Activated gamma-delta T cell (primary cell): Measurements from ENCODE around the gene ARMC8.

ENCODE experiments used
- DNase-seq: peaks from one replicate; lab custom pipeline; 2025; lab: John Stamatoyannopoulos, UW

Gene ARMC8

DNA sequence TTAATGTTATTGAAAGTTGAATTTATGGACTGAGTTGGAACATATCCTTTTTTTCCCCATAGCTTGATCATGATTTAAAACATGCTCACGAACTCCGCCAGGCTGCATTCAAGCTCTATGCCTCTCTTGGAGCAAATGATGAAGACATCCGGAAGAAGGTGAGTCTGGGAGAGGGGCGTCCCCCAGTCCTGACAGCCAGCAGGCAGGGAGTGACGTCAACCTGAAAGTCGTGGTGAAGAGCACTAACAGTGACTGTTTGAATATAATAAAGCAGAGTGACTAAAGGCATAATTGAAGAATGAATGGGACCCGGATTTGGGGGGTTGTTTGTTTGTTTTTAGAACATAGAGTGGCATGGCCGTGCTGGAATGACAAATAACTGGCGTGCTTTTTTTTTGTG lies 57.9 kb downstream of the ARMC8 start:
- DNase-seq, result no peak

DNA sequence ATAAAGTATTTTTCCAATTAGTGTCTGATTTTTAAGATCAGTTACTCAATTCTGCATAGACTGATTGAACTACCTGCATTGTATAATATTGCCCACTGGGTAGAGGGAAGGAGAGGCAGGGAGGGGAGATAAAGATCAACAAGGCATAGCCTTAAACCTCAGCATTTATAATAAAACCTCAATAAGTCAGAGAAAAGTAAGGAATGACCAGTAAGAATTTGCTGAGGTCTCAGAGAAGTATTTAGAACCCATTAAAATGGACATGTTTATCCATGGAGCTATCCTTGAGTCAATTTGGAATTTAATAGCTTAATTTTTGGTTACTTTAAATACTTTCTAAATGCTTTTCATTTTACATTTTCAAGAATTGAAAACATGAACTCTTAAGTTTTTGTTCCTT lies 62.5 kb downstream of the ARMC8 start:
- no peak for DNase-seq

DNA sequence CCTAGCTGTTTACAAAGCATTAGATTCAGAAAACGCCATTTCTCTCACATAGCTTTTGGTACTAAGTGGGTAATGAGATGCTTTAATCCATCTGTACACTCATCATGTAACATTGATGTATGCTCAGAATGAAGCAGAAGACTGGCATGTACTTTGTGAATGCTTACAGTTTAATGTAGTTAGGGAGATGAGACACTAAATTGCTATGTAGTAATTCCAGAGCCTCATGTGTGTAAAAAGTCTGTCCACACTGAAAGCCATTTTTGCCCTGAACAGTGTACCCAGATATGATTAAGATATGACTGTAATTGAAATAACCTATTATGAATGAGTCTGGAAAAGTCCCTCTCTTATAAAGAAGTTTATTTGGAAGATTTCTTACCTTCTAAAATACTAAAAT lies 66.5 kb downstream of the ARMC8 start:
- no peak for DNase-seq

DNA sequence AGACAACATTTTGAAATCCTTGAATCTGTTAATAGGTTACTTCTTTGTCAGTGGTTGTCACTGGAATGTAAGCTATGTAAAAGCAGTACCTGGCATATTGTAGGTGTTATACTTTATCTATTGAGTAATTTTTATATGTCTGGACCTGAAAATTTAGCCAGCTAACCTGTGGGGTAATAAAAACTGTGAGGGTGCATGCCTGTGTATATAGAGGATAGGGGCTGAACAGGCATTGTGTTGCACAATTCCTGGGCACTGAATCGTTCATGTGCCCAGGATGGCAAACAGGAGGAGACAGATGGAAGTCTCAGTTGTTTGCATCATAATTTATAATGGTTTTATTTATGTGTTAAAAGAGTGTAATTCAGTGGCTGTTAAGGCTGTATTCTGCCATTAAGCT lies 67.1 kb downstream of the ARMC8 start:
- DNase-seq, result no peak

DNA sequence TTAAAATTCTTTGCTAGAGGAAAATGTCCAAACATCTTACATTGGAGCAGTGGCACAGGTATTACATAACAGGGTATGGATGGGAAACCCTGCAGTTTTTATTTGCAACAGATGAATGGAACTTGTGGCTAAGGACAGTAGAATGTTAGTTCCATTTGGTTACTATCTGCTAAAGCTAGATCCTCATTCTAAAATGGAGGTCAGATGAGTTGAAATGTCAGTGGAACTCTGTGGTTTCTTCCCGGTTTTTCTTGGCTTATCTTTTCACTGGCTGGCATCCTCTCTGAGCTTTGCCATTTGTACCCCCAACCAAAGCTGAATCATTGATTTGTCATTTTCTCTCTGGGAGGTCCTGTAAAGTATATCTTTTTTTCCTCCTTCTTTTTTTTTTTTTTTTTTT lies 68.9 kb downstream of the ARMC8 start:
- no peak for DNase-seq

DNA sequence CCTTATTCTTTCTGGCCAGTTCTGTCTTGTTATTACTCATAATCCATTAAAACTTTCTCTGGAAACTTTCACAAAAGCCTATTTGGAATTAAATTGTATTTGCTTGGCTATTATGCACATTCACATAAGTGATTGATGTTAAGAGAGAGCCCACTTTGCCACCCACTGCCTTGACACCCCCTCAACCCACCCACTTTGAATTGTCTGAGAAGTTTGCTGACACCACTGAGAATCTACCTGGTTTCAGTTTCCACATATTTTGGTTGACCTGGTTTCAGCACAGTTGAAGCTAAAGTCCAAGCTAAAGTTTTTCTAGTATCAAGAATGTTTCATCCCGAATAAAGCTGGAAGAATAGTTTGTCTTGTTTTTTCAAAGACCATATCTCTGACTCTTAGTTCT lies 70.9 kb downstream of the ARMC8 start:
- DNase-seq, result no peak

DNA sequence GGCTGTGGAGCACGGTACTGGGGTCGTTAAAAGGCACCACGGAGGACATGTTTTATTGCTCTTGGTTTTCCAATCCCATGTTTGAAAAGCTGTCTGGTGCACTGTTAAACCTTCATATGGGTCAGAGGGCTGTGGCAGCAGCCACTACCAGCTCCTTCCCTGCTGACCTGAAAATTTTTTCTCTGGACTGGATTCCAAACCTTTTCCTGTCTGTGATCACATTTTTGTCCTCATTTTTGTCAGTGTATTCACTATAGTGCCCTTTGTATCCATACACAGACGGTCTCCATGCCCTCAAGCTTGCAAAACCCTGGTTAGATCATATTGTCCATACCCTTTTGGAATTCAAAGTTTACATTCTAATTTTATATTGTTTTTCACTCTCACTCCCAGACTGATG lies 72.0 kb downstream of the ARMC8 start:
- no peak for DNase-seq

DNA sequence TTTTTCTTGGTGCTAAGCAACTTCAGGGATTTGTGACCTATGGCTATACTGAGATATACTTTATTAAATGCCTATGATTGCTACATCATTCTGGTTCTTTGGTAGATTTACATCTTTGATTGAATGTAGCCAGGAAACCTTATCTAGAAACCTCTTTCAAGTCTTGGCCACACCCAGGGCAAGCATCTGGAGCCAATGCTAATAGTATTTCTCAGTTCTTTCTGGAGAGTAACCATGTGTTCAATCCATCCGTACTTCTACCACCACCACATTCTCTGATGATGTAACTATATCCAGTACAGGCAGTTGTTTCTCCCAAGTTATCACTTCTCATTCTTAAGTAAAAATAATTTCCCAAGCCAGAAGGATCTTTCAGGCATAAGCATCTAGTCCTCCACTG lies 73.5 kb downstream of the ARMC8 start:
- DNase-seq, result no peak

DNA sequence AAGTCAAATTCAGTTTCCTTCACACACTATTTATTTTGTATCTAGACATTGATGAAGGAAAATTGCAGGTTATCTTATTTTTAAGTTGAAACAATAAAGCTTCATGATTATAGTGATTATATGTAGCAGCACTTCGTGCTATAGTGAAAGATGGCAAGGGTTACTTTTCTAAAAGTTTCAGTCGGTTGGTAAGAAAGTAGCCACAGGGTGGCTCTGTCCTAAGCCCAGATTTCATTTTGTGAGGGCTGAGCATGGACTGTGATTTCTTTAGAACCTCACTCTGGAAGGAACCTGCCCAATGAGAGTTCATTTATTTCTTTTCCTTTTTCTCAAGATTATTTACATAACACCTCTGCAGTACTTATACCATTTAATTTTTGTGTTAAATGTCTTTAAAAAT lies 76.0 kb downstream of the ARMC8 start:
- DNase-seq, result no peak

DNA sequence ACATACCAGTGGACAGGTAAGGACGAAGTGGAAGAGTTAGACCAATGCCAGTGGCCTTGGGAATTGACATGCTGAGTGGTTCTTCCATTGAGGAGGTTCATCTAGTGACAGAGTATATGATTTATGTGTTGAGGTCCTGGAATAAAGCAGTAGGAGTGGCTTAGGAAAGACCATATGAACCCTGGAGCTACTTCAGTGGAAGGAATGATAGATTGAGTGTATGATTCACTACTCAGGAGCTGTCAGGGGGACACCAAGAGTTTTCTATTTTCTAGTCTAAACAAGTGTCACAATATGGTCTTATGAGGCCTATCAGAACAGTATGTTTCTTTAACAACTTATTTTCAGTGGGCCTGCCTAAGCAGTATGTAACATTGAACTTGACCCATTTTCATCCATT lies 78.6 kb downstream of the ARMC8 start:
- DNase-seq, result no peak

DNA sequence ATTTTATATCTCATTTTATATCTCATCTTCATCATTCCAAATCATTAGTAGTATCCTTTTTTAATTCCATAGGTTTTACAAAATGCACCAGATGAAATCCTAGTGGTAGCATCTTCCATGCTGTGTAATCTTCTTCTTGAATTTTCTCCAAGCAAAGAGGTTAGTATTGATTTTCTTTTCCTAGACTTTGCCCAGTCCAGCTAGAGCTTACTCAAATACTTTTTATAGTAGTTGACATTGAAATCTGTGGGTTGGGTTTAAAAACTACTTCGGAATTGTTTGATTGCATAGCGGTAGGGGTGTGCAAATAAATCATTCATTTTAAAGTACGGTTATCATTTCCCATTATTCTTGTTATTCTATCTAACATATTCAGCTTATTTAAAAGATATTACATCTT lies 80.0 kb downstream of the ARMC8 start:
- DNase-seq, result no peak

DNA sequence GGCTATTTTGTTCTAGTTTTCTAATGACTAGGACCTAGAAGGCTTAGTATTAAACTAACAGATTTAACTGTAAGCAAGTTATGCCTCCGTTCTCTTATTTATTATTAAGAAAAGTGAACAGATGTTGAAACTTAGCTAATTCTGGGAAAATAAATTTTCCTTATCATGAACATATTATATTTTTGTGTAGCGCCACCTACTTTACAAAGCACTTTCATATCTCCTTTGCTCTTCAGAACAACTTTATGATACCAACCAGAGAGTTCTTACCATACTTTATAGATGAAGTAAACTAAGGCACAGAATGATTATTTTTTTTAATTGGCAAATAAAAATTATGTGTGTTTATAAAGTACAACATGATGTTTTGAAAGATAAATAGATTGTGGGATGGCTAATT lies 83.1 kb downstream of the ARMC8 start:
- no peak for DNase-seq

DNA sequence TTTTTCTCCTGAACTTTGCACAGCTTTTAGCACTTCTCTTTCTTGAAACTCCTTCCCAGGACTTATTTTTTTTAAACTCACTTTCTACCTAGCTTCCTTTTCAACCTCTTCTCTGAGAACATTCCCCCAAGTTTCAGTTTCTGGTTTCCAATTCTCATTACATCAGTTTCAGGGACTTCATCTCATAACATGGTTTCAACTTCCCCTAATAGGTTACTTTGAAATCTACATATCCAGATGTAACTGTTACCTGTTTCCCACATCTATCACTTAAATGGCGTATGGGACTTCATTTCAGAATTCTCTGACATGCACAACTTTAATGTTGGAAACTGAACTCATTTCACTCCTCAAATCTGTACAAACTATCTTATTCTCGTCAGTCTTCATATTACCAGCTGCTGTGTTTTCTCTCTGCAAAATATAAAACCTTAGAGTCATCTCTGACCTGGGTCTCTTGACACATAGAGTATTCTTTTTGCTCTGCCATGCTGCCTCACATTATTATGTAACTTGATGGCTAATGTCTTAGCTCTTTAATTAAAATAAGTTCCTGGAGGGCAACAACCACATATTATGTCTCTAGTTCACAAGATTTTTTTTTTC lies 84.2 kb downstream of the ARMC8 start:
- DNase-seq, result no peak

DNA sequence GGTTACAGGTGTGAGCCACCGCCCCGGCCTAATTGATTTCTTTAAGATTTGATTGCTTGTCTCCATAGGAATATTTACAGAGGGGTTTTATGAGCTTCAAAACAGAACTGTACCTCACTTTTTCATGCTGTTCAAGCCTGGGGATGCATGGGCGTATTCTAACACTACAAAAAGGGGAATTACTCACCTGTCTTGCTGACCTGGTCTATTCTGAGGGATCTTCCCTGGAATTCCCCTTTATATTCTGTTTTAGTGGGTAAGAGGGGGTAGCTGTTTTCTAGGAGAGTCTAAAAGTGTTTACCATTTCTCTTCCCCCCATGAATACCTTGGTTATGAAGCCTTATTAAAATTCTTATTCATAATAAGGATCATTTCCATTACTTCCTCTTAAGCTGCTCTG lies 94.5 kb downstream of the ARMC8 start:
- DNase-seq, result no peak

DNA sequence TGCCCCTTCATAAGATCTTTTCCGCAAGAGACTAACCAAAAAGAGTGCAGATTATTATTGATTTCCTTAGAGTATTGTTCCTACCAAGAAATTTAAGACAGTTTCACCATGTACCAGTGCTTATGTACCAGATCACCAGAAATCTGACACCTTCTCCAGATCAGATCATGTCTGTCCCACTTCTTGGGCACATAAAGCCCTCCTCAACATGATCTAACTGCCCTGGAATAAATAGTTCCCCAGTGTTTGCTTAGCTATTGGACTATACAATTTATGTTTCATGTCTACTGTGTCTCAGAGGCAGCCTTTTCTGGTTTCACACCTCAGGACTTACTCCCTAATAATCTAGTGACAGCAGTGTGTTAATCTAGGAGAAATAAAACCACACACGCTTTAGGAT lies 95.7 kb downstream of the ARMC8 start:
- no peak for DNase-seq

DNA sequence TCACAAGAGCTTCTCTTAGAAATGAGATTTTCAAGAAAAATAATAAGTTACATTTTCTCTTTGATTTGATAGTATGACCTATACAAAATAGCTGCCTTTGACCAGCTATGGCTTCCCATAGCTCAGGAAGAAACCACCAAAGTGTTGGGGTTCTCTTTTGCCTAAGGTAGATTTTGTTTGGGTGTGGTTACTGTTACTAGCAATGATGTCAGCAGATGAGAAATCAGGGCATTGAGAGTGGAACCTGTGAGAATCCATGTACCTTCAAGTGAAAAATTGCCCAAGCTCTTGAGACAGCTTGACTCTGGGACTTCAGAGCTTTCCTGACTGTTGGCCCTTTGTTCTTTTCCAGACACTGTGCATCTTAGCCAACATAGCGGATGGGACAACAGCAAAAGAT lies 97.0 kb downstream of the ARMC8 start:
- DNase-seq, result no peak

DNA sequence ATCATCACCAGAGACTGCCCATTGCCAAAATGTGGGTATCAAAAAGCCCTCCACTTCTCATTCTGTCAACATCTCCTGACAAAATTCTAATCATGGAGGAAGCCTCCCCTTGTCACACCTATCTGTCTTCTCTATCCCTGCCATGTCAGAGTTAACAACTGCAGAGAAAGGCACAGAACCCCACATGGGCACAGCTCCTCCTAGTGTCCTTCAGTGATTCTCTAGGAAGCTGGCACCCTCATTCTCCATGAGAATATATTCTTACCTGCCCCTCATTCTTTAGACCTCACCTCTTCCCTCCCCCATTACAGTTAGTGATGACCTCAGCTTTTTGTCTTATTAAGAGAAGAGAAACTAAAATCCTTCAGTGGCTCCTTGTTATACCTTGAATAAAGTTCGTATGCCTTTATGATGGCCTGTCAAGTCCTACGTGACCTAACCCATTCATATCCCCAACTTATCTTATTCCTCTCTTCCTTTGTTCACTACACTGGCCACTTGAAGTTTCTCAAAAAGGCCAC lies 97.9 kb downstream of the ARMC8 start:
- DNase-seq, result no peak

DNA sequence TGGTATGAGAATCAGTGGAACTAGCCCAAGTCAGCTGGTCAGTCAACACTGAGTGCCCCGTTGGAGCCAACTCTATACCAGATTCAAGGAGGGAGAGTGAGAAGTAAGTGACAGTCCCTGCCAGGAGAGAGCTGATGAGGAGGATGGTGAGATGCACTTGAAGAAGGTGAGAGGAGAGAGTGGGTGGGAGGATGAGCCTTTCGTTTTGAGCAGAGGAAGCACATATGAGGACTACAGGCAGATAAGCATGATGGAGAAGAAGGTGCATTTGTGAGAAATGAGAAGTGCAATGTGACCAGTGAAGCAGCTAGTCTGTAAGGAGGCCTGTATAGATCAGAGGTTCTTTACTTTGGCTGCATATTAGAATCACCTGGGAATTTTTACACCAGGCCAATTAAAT lies 102.2 kb downstream of the ARMC8 start:
- no peak for DNase-seq

DNA sequence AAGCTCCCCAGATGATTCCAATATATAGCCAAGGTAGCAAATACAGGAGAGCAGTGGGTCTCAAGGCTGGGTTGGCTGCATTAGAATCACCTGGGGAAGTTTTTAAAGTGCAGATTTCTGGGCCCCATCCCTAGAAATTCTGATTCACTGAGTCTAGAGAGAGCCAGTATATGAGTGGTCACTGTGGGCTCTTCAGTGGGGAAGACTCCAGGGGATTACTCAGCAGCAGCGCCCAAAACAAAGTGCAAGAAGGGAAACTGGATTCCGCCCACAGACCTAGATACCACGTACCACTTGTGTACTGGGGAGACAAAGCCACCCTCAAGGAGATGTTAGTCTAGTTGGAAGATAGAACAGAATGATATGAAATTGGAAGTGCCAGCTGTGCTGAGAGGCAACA lies 102.6 kb downstream of the ARMC8 start:
- no peak for DNase-seq

DNA sequence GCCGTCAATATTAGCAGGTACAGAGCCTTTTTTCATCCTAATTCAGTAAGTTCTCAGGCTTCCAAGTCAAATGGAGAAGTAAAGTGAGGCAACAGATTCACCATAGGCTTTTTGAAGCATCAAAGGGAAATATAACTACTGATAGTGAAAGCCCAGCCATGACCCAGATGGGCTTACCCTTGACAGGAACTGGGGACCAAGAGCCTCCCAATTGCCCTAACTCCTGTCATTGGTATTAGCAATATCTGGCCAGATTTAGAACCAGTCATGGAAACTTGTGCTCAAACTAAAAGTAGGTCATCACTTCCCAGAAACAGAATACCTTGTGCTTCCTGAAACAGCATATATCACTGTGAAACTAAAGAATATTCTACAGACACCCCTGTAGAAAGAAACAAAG lies 109.5 kb downstream of the ARMC8 start:
- no peak for DNase-seq

DNA sequence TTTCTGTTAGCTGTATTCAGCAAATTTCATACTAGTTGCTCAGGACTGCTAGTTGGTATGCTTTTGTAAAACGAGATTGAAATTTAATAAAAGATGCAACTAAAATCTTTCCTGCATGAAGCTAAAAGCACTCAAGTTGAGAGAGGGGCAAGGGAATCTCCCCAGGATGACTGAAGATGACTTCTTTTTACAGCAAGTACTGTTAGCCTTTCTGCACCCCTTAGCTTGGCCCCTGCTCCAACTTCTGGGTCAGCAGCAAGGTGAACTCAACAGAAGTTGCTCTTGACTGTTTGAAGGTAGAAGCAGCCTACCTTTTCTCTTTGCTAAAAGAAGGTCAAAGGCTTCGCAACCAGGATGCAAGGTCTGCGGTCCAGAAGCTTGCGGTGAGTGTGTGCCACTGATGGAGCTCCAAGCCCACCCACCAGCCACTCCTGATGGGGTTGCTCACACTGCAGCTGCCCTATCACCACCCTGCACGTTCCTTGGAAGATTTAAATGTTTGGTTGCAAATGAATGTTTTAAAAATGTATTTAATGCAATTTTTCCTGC lies 110.0 kb downstream of the ARMC8 start:
- DNase-seq, result no peak

DNA sequence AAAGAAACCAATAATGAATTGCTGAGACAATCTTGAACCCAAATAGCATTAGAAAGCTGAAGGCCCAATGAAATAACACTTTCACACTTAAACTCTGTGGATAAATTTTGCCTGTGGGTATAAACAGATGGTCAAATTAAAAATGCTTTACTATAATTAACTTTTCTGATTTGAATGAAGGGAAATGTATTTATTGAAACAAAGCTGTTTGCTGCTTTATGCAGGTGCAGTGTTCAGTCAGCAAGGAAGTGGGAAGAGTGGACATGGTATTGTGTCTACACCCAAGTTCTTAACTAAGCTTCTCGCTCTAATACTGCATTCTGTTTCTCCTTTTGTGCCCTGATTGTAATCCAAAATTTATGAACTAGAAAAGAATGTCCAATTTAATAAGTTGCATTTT lies 110.8 kb downstream of the ARMC8 start:
- DNase-seq, result no peak

DNA sequence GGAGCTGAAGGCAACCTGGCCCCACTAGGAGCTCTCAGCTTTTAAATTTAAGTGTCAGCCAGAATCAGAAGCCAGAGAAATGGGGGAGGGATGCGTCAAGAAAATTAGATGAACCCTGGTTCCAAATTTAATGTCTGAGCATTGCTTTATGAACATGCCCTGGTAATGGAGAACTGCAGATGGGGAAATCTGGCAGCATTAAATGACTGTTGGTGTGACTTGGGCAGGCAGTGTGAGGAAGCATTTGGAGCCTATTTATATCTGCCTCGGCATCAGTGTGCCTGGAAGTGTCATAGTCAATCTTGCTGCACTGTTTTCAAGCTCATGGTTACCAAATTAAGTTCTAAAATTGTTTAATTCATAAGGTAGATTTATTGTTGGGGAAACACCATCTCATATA lies 113.5 kb downstream of the ARMC8 start:
- no peak for DNase-seq

DNA sequence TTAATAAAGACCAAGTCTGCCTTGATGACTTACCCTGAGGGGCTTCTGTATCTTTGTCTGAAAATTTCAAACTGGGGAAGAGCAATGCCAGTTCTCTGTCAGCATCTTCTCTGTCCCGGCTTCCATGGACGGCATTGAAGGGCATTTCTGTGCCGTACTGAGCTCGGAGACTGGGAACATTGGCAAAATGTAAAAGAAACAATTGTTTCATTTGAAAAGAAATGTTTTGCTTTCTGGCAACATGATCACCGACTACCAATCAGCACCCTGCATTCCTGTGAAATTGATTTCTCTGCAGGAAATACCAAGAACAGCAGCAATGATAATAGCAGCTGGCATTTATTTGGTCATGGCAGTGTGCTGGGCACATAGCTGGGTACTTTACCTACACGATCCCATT lies 116.4 kb downstream of the ARMC8 start:
- DNase-seq, result no peak
